Thyroid gland (tissue), 4 donors: Measurements from ENCODE around the gene REM2. TPM values are rescaled to one million over a fixed set of nuclear protein-coding genes. Genes with fewer than 3 reads are reported as not detected.

Source experiments
- DNase-seq, 2 donors: peaks; one replicate each; pipeline ENCODE4 v3.0.0-alpha.2; 2019
- H3K27ac ChIP-seq, 3 donors: fragments of 200-600 bp; sonication (generic); 1 replicate in 2 of 3; 2 replicates in 1 of 3; pipeline ENCODE4 v1.5.1; 2016 to 2019; ENCODE audit warnings: mild to moderate bottlenecking in 1 of 3, moderate library complexity in 1 of 3
- H3K27me3 ChIP-seq: fragments of 200-600 bp; sonication (generic); one replicate; pipeline ENCODE4 v1.5.1; 2019
- H3K36me3 ChIP-seq, 2 donors: fragments of 200-600 bp; sonication (generic); one replicate each; pipeline ENCODE4 v1.5.1; 2016 to 2019
- H3K4me1 ChIP-seq, 2 donors: fragments of 200-600 bp; sonication (generic); one replicate each; pipeline ENCODE4 v1.5.1; 2017 to 2019
- H3K4me3 ChIP-seq, 3 donors: fragments of 200-600 bp; sonication (generic); replicated peaks in 1 of 3; 1 replicate in 2 of 3; 2 replicates in 1 of 3; pipeline ENCODE4 v1.5.1; 2016; ENCODE audit warnings: mild to moderate bottlenecking in 1 of 3
- H3K9me3 ChIP-seq: fragments of 200-600 bp; sonication (generic); one replicate; pipeline ENCODE4 v1.5.1; 2017
- POLR2A ChIP-seq, 2 donors: fragments of 450-650 bp; IDR thresholded peaks; one replicate each; pipeline ENCODE4 v1.6.1; 2017; ENCODE audit warnings: antibody characterized with exemption in 2 of 2, mild to moderate bottlenecking in 2 of 2, moderate library complexity in 1 of 2
- WGBS, 2 donors: methylation state at CpG; one replicate each; pipeline ENCODE4 v1.1.5; 2017; 5-methylcytosine and 5-hydroxymethylcytosine counted together
- intact Hi-C: fragments of 100-400 bp; cut with DNase I; formaldehyde crosslinking; loops from one replicate; pipeline ENCODE4 v1.15.1; 2023
- total RNA-seq, 4 donors: library from RNA; depleted of rRNA; stranded (reverse); fragments of >200 nt; gene quantifications; one replicate each; pipeline ENCODE4 v1.2.3, GENCODE V29; 2016
- TF ChIP-seq, protein P1 (sequence below), 6 experiments: fragments of 200-600 bp in 3 of 6; fragments of 450-650 bp in 3 of 6; sonication (generic) in 3 of 6; IDR thresholded peaks; one replicate each; pipeline ENCODE4 v1.5.1; 2016 to 2019; ENCODE audit warnings: antibody characterized with exemption in 6 of 6, mild to moderate bottlenecking in 2 of 6, inconsistent platforms in 1 of 6, moderate library complexity in 1 of 6

REM2 gene
- total RNA-seq, 4 donors from 2014 or later: 0.54 to 1.2 (median 0.89) TPM; not detected in 1

GRCh38 chr14:22837750-22838538 lies 45.1 kb upstream of the REM2 start:
- H3K4me3 ChIP-seq: peak overlapping the region in 2 of 3 donors; percentile 71 to 95
- no peaks in the 10 kb centered on the region for H3K9me3 ChIP-seq
- TF ChIP-seq POLR2A (IDR thresholded peaks at IDR 0.05): no peak
- TF ChIP-seq, protein P1, sequence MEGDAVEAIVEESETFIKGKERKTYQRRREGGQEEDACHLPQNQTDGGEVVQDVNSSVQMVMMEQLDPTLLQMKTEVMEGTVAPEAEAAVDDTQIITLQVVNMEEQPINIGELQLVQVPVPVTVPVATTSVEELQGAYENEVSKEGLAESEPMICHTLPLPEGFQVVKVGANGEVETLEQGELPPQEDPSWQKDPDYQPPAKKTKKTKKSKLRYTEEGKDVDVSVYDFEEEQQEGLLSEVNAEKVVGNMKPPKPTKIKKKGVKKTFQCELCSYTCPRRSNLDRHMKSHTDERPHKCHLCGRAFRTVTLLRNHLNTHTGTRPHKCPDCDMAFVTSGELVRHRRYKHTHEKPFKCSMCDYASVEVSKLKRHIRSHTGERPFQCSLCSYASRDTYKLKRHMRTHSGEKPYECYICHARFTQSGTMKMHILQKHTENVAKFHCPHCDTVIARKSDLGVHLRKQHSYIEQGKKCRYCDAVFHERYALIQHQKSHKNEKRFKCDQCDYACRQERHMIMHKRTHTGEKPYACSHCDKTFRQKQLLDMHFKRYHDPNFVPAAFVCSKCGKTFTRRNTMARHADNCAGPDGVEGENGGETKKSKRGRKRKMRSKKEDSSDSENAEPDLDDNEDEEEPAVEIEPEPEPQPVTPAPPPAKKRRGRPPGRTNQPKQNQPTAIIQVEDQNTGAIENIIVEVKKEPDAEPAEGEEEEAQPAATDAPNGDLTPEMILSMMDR (IDR thresholded peaks at IDR 0.05): no peak
- H3K36me3 ChIP-seq: peaks cover 25 to 26% of the 10 kb centered on the region in 2 donors
- DNase-seq: peak; percentile 30 to 40
- no peaks in the 10 kb centered on the region for H3K27me3 ChIP-seq
- WGBS, 2 donors: 32 to 39% methylated on average over 17 to 19 of the region's 25 CpGs
- H3K4me1 ChIP-seq: peaks cover 15 to 20% of the 10 kb centered on the region in 2 donors
- H3K27ac ChIP-seq: peak overlapping the region; percentile 80 to 97 (median 94)
- intact Hi-C loops: no loop called here

DNA sequence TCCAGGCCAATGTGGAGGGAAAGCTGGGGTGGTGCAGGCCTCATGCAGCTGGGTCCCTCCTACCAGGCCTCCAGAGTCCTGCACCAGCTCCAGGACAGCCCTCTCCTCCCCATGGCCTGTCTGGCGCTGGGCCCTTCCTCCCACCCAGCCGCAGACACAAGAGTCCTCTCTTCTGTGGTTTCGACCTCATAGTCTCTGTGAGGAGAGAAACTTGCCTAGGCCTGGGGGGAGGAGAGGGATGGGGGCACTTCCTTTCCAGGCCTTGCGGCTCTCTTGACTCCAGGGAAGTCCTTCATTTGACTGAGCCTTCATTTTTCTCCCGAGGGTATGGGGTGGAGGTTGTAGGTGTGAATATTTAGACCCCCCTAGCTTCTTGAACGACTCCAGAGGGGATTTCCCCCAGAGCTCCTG lies 44.4 kb upstream of the REM2 start:
- no peak for TF ChIP-seq POLR2A (IDR thresholded peaks at IDR 0.05)
- TF ChIP-seq, protein P1 (IDR thresholded peaks at IDR 0.05): no peak
- no peak for DNase-seq
- Histone ChIP-seq H3K27ac (peak overlapping the region; percentile 80 to 97 (median 94)), H3K9me3 (no peaks in the 10 kb centered on the region), H3K36me3 (peaks cover 30% of the 10 kb centered on the region in 2 donors), H3K4me1 (peaks cover 15 to 20% of the 10 kb centered on the region in 2 donors), H3K27me3 (no peaks in the 10 kb centered on the region), H3K4me3 (peak overlapping the region in 1 of 3 donors; percentile 95)
- intact Hi-C loops: no loop called here
- WGBS, 2 donors: 48 to 56% methylated on average over 4 to 6 of the region's 6 CpGs

DNA sequence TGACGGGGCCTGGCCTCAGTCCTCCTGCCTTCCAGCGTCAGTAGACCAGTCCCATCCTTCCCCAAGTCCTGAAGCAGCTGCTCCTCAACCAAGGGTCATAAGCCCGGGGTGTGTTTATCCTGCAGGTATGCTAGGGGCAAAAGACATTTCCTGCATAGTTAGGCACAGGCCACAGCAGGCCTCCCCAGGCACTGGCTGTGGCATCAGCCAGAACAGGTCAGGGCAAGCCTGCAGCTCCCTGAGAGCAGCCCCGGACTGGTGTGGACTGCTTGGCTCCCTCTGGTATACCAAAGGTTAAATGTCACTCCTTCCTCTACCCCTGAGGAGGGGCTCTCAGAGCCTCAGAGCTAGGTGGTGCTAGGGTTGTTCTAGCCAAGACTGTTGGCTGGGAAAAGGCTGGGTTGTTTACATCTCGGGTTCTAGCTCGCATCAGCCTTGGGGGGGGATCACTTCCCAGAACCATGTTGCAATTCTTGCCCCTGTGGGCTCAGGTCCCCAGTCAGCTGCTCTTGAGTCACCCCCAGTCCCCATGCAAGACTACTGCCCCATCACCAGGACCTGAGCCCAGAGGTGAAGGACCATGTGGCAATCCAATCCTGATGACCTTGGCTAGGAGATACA lies 43.8 kb upstream of the REM2 start:
- H3K36me3 ChIP-seq: peaks cover 26 to 30% of the 10 kb centered on the region in 2 donors
- peak overlapping the region in 1 of 3 donors; percentile 95 for H3K4me3 ChIP-seq
- 62 to 71% methylated on average over 6 of the region's 6 CpGs for WGBS, 2 donors
- peaks cover 15 to 20% of the 10 kb centered on the region in 2 donors for H3K4me1 ChIP-seq
- intact Hi-C loops: no loop called here
- no peaks in the 10 kb centered on the region for H3K9me3 ChIP-seq
- peak overlapping the region; percentile 9 to 97 (median 94) for H3K27ac ChIP-seq
- DNase-seq: no peak
- H3K27me3 ChIP-seq: no peaks in the 10 kb centered on the region
- TF ChIP-seq POLR2A (IDR thresholded peaks at IDR 0.05): no peak
- TF ChIP-seq, protein P1 (IDR thresholded peaks at IDR 0.05): no peak

DNA sequence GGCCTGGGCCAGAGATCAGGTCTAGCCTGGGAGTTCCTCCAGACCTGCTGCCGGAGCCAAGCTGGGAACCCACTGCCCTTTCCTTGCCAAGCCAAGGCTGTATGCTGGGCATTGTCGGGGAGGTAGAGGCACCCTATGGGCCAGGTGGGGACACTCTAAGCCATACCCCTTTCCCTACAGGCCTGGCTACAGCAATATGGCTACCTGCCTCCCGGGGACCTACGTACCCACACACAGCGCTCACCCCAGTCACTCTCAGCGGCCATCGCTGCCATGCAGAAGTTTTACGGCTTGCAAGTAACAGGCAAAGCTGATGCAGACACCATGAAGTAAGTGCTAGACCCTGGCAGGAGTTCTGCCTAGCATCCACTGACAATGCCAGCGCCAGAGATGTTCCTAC lies 41.7 kb upstream of the REM2 start:
- DNase-seq: no peak
- peaks cover 10 to 16% of the 10 kb centered on the region in 2 donors for H3K4me1 ChIP-seq
- no peak overlapping the region for H3K27ac ChIP-seq
- H3K36me3 ChIP-seq: peaks cover 44 to 51% of the 10 kb centered on the region in 2 donors
- no peaks in the 10 kb centered on the region for H3K27me3 ChIP-seq
- H3K4me3 ChIP-seq: no peak overlapping the region
- TF ChIP-seq, protein P1 (IDR thresholded peaks at IDR 0.05): no peak
- TF ChIP-seq POLR2A (IDR thresholded peaks at IDR 0.05): no peak
- no peaks in the 10 kb centered on the region for H3K9me3 ChIP-seq
- 88 to 95% methylated on average over 1 to 9 of the region's 9 CpGs for WGBS, 2 donors
- intact Hi-C loops: loop anchor here (10.0 kb wide), 1 partner anchor 187 kb away; no protein-coding TSS in a partner anchor
